IMR-90 (cell line): ENCODE results near the gene RERE. TPM values are rescaled to one million over a fixed set of nuclear protein-coding genes. Genes with fewer than 3 reads are reported as not detected.

Source experiments
- ATAC-seq: fragments of 200-7000 bp; cut with Tn5 transposase; 2 replicates; pipeline ENCODE4 v1.9.1; 2020; ENCODE audit warnings: low read depth, mild to moderate bottlenecking, moderate library complexity
- BruUV-seq: library from RNA; stranded (reverse); fragments of 400-500 nt; replicated peaks from 2 replicates; lab custom pipeline; 2021; lab: Mats Ljungman, UMichigan
- CTCF ChIA-PET: fragments of 300-600 bp; formaldehyde crosslinking; extraction: SDS; loops from one replicate; lab custom pipeline; 2021; ENCODE audit warnings: antibody characterized with exemption; lab: Yijun Ruan, JAX
- POLR2A ChIA-PET: fragments of 300-600 bp; sonication (Branson Sonifier 250); formaldehyde crosslinking; loops from one replicate; lab custom pipeline; 2022; ENCODE audit warnings: antibody characterized with exemption; ENCODE audit not compliant: unreplicated experiment; lab: Charles Lee
- DNase-seq: peaks from one replicate; pipeline ENCODE4 v3.0.0; 2013
- H2AFZ ChIP-seq: replicated peaks from 2 replicates; pipeline ENCODE3; 2013; ENCODE audit warnings: low read length, mild to moderate bottlenecking; ENCODE audit not compliant: poor library complexity
- H2AK5ac ChIP-seq: 2 replicates; pipeline ENCODE4 v1.6.1; 2013; ENCODE audit warnings: low read depth, low read length, inconsistent platforms
- H2AK9ac ChIP-seq: replicated peaks from 2 replicates; pipeline ENCODE3; 2013; ENCODE audit warnings: mild to moderate bottlenecking, low read depth, low read length, moderate library complexity; ENCODE audit not compliant: poor library complexity
- H2BK120ac ChIP-seq: 2 replicates; pipeline ENCODE4 v1.6.1; 2013; ENCODE audit warnings: low read depth, low read length, inconsistent platforms
- H2BK15ac ChIP-seq: 3 replicates; pipeline ENCODE4 v1.6.1; 2013; ENCODE audit warnings: low read depth, low read length, inconsistent platforms
- H2BK20ac ChIP-seq: 2 replicates; pipeline ENCODE4 v1.6.1; 2013; ENCODE audit warnings: low read depth, mild to moderate bottlenecking, inconsistent platforms, low read length, moderate library complexity
- H2BK5ac ChIP-seq: 2 replicates; pipeline ENCODE4 v1.6.1; 2013; ENCODE audit warnings: mild to moderate bottlenecking, low read depth, low read length, inconsistent platforms; ENCODE audit not compliant: poor library complexity, severe bottlenecking
- H3K14ac ChIP-seq: replicated peaks from 2 replicates; pipeline ENCODE4 v1.6.1; 2013; ENCODE audit warnings: low read depth, low read length, inconsistent platforms
- H3K18ac ChIP-seq: 2 replicates; pipeline ENCODE4 v1.6.1; 2013; ENCODE audit warnings: low read depth, low read length, control low read depth
- H3K23ac ChIP-seq: 2 replicates; pipeline ENCODE4 v1.6.1; 2013; ENCODE audit warnings: low read depth, low read length, inconsistent platforms
- H3K27ac ChIP-seq: 2 replicates; pipeline ENCODE4 v1.5.1; 2013; ENCODE audit warnings: mild to moderate bottlenecking, control low read depth, low read length; ENCODE audit not compliant: insufficient read depth
- H3K27me3 ChIP-seq: 2 replicates; pipeline ENCODE4 v1.6.1; 2013; ENCODE audit warnings: low read length; ENCODE audit not compliant: control insufficient read depth, insufficient read depth
- H3K36me3 ChIP-seq: 2 replicates; pipeline ENCODE4 v1.6.1; 2013; ENCODE audit warnings: low read length, mixed read lengths; ENCODE audit not compliant: control insufficient read depth, insufficient read depth
- H3K4ac ChIP-seq: 2 replicates; pipeline ENCODE4 v1.6.1; 2013; ENCODE audit warnings: low read depth, low read length, inconsistent platforms
- H3K4me1 ChIP-seq: 2 replicates; pipeline ENCODE4 v1.6.1; 2013; ENCODE audit warnings: low read length, mixed read lengths; ENCODE audit not compliant: control insufficient read depth, insufficient read depth
- H3K4me2 ChIP-seq: 2 replicates; pipeline ENCODE4 v1.6.1; 2013; ENCODE audit warnings: low read depth, mild to moderate bottlenecking, control low read depth, low read length, moderate library complexity
- H3K4me3 ChIP-seq: 2 replicates; pipeline ENCODE4 v1.5.1; 2013; ENCODE audit warnings: low read depth, mild to moderate bottlenecking, control low read depth, low read length, moderate library complexity; ENCODE audit not compliant: insufficient read depth
- H3K56ac ChIP-seq: 2 replicates; pipeline ENCODE4 v1.6.1; 2013; ENCODE audit warnings: low read length, inconsistent platforms; ENCODE audit not compliant: insufficient read depth; ENCODE audit errors: extremely low read depth
- H3K79me1 ChIP-seq, 2 experiments: 2 replicates each; pipeline ENCODE4 v1.6.1; 2013; ENCODE audit warnings: low read length in 2 of 2, inconsistent platforms in 1 of 2, low read depth in 1 of 2
- H3K9ac ChIP-seq: 2 replicates; pipeline ENCODE4 v1.6.1; 2013; ENCODE audit warnings: low read depth, low read length, control low read depth
- H3K9me1 ChIP-seq: 2 replicates; pipeline ENCODE4 v1.6.1; 2013; ENCODE audit warnings: low read length, inconsistent platforms; ENCODE audit not compliant: insufficient read depth
- H3K9me3 ChIP-seq: 2 replicates; pipeline ENCODE4 v1.6.1; 2013; ENCODE audit warnings: low read length; ENCODE audit not compliant: control insufficient read depth, insufficient read depth
- H4K20me1 ChIP-seq: 2 replicates; pipeline ENCODE4 v1.6.1; 2013; ENCODE audit warnings: low read length, inconsistent platforms; ENCODE audit not compliant: insufficient read depth
- H4K5ac ChIP-seq: 2 replicates; pipeline ENCODE4 v1.6.1; 2013; ENCODE audit warnings: mild to moderate bottlenecking, low read depth, low read length, control low read depth
- H4K8ac ChIP-seq, 2 experiments: 2 replicates each; pipeline ENCODE4 v1.6.1; 2013; ENCODE audit warnings: low read depth in 2 of 2, low read length in 2 of 2, control low read depth in 1 of 2, inconsistent platforms in 1 of 2
- H4K91ac ChIP-seq: 2 replicates; pipeline ENCODE4 v1.6.1; 2013; ENCODE audit warnings: low read depth, low read length, inconsistent platforms; ENCODE audit not compliant: insufficient read depth
- FOS ChIP-seq: fragments of 150-350 bp; IDR thresholded peaks from 2 replicates; pipeline ENCODE4 v1.6.1; 2016; ENCODE audit warnings: low read depth, low read length
- MAZ ChIP-seq: IDR thresholded peaks from 2 replicates; pipeline ENCODE4 v1.6.1; 2012; ENCODE audit warnings: low read depth, mild to moderate bottlenecking, low read length, improper control_type of control experiment, moderate library complexity, borderline replicate concordance
- MXI1 ChIP-seq: IDR thresholded peaks from 2 replicates; pipeline ENCODE4 v1.6.1; 2012; ENCODE audit warnings: low read depth, mild to moderate bottlenecking, low read length, moderate library complexity, borderline replicate concordance
- WGBS, 2 experiments: methylation state at CpG; one replicate each; pipeline versions ENCODE4 v1.1.5 to v1.1.7; 2013; ENCODE audit warnings: missing lambda C conversion rate in 2 of 2; ENCODE audit not compliant: insufficient read length in 1 of 2; ENCODE audit errors: extremely low coverage in 2 of 2; 5-methylcytosine and 5-hydroxymethylcytosine counted together
- dilution Hi-C: fragments of 300-500 bp; cut with HindIII; formaldehyde crosslinking; loops from one replicate; pipeline ENCODE4 v1.14.3; 2018; ENCODE audit warnings: low sequenced_read_pairs; ENCODE audit not compliant: unreplicated experiment
- in situ Hi-C: fragments of 300-500 bp; cut with MboI; formaldehyde crosslinking; loops from 3 replicates; pipeline ENCODE4 v1.14.3; 2019; ENCODE audit warnings: low sequenced_read_pairs, inconsistent platforms, mixed read lengths
- intact Hi-C: fragments of 100-400 bp; cut with micrococcal nuclease; formaldehyde crosslinking; loops from 2 replicates; pipeline ENCODE4 v1.10.0; 2022
- polyA plus RNA-seq, 3 experiments: library from polyadenylated mRNA; depleted of rRNA; stranded (reverse); fragments of >200 nt; gene quantifications; 2 replicates each; pipeline ENCODE4 v1.2.3, GENCODE V29; 2012; ENCODE audit warnings: low replicate concordance in 1 of 3
- total RNA-seq: library from RNA; depleted of rRNA; stranded (reverse); fragments of >200 nt; gene quantifications from 2 replicates; pipeline ENCODE4 v1.2.3, GENCODE V29; 2012

RERE gene
- total and polyA plus RNA-seq, 2 of the 4 experiments (the other 2 are of a cell fraction), result 11.5 to 25.1 TPM

- ChIA-PET CTCF (interaction anchor here (0.8 to 1.6 kb wide), 3 partner anchors 10 to 339 kb away, joined by 3 to 4 read pairs (median 3); no protein-coding TSS in a partner anchor), POLR2A (no interaction called here)
- H2AFZ ChIP-seq, result peak overlapping the region; percentile 66
- 0% methylated on average over 1 of the region's 9 CpGs; no CpG with 5 or more reads in 1 of the 2 experiments for WGBS, 2 experiments
- peak overlapping the region; percentile 82 for H2BK120ac ChIP-seq
- TF ChIP-seq FOS (no peak), MAZ (peak; percentile 35; the same call in 1 of the 2 replicates), MXI1 (peak; percentile 79)
- peaks cover 27% of the 10 kb centered on the region for H3K9me1 ChIP-seq
- BruUV-seq, result no TSS peak
- dilution Hi-C loops (no loop called here), in situ Hi-C loops (no loop called here), intact Hi-C loops (loop anchor here (1.0 to 5.0 kb wide), 2 partner anchors 47 to 88 kb away; no protein-coding TSS in a partner anchor)
- peak overlapping the region; percentile 94 for H3K14ac ChIP-seq
- H3K18ac ChIP-seq, result peak overlapping the region; percentile 61
- H3K27me3 ChIP-seq, result no peaks in the 10 kb centered on the region
- H2AK9ac ChIP-seq, result peak overlapping the region; percentile 59
- H4K91ac ChIP-seq, result peak overlapping the region; percentile 50
- no peaks in the 10 kb centered on the region for H3K9me3 ChIP-seq
- ATAC-seq (peak; percentile 82), DNase-seq (peak; percentile 88)
- H2BK5ac ChIP-seq, result peak overlapping the region; percentile 78
- peaks cover 18% of the 10 kb centered on the region for H3K4me1 ChIP-seq
- H3K23ac ChIP-seq, result peak overlapping the region; percentile 57
- H3K36me3 ChIP-seq, result peaks cover 7% of the 10 kb centered on the region; the same call in 1 of the 2 replicates
- H3K27ac ChIP-seq, result peak overlapping the region; percentile 86
- H3K4ac ChIP-seq, result peak overlapping the region; percentile 91
- peak overlapping the region; percentile 62 for H3K9ac ChIP-seq
- peak overlapping the region; percentile 25 for H3K4me3 ChIP-seq
- peaks cover 14% of the 10 kb centered on the region; the same call in 1 of the 2 replicates for H4K20me1 ChIP-seq
- H4K8ac ChIP-seq, result peak overlapping the region; percentile 11 to 71
- peak overlapping the region; percentile 85 for H2AK5ac ChIP-seq
- H2BK15ac ChIP-seq, result peak overlapping the region; percentile 41; the same call in 1 of the 3 replicates
- peak overlapping the region; percentile 79 for H3K4me2 ChIP-seq
- H3K79me1 ChIP-seq, result peaks cover 40 to 64% of the 10 kb centered on the region in 2 experiments
- H4K5ac ChIP-seq, result peak overlapping the region; percentile 28
- H2BK20ac ChIP-seq, result peak overlapping the region; percentile 73
- peak overlapping the region; percentile 77 for H3K56ac ChIP-seq
Observed at GRCh38 chr1:8510041-8510823, 307.2 kb downstream of the RERE start.
